Choroid plexus epithelial cell (primary cell): ENCODE data around the gene LARP4B.

Experiments
- DNase-seq: peaks from one replicate; pipeline ENCODE4 v3.0.0-alpha.2; 2010; ENCODE audit warnings: low read depth
- H3K4me3 ChIP-seq: 2 replicates; pipeline ENCODE4 v1.5.1; 2011; ENCODE audit warnings: low read depth, mild to moderate bottlenecking, control low read depth, low read length, moderate library complexity
- CTCF ChIP-seq: conservative IDR thresholded peaks from 2 replicates; pipeline ENCODE4 v1.5.1; 2011; ENCODE audit warnings: low read depth, mild to moderate bottlenecking, control low read depth, inconsistent platforms, low read length, moderate library complexity

Gene LARP4B

GRCh38 chr10:841535-841934 is 90.0 kb downstream of the LARP4B start:
- TF ChIP-seq CTCF: no peak

GRCh38 chr10:839550-840205 is 91.8 kb downstream of the LARP4B start:
- no peak for DNase-seq
- no peak for TF ChIP-seq CTCF
- H3K4me3 ChIP-seq: no peak overlapping the region

More at GRCh38 chr10:841535-841934, 90.0 kb downstream of the LARP4B start:
- no peak overlapping the region for H3K4me3 ChIP-seq
- no peak for DNase-seq

- DNase-seq: no peak
- TF ChIP-seq CTCF: no peak
- no peak overlapping the region for H3K4me3 ChIP-seq
Observed at GRCh38 chr10:836782-837181, 94.7 kb downstream of the LARP4B start.

GRCh38 chr10:834493-834892 is 97.0 kb downstream of the LARP4B start:
- no peak for DNase-seq
- H3K4me3 ChIP-seq: no peak overlapping the region
- TF ChIP-seq CTCF: no peak

GRCh38 chr10:829241-829640 is 102.3 kb downstream of the LARP4B start:
- H3K4me3 ChIP-seq: no peak overlapping the region
- no peak for TF ChIP-seq CTCF
- DNase-seq: no peak

- TF ChIP-seq CTCF: no peak
- H3K4me3 ChIP-seq: no peak overlapping the region
- no peak for DNase-seq
Observed at GRCh38 chr10:828191-828590, 103.3 kb downstream of the LARP4B start.

- no peak for TF ChIP-seq CTCF
- no peak overlapping the region for H3K4me3 ChIP-seq
- DNase-seq: no peak
Observed at GRCh38 chr10:824946-825345, 106.6 kb downstream of the LARP4B start.
